ENCODE measurements around the gene CCDC85B. TPM values are rescaled to one million over a fixed set of nuclear protein-coding genes. Genes with fewer than 3 reads are reported as not detected.

CCDC85B gene
- total RNA-seq, 1 donor, result 43.6 TPM

GRCh38 chr11:65903715-65904114, 13.2 kb downstream of the CCDC85B start:
- DNase-seq (ENCODE audit: low read depth in 2 of 3, low spot score in 2 of 3), result no peak

GRCh38 chr11:65906602-65907001, 16.1 kb downstream of the CCDC85B start:
- no peak for DNase-seq (ENCODE audit: low read depth in 2 of 3, low spot score in 2 of 3)

- DNase-seq (ENCODE audit: low read depth in 2 of 3, low spot score in 2 of 3), result no peak
Observed at GRCh38 chr11:65907878-65908277, 17.4 kb downstream of the CCDC85B start.

DNA sequence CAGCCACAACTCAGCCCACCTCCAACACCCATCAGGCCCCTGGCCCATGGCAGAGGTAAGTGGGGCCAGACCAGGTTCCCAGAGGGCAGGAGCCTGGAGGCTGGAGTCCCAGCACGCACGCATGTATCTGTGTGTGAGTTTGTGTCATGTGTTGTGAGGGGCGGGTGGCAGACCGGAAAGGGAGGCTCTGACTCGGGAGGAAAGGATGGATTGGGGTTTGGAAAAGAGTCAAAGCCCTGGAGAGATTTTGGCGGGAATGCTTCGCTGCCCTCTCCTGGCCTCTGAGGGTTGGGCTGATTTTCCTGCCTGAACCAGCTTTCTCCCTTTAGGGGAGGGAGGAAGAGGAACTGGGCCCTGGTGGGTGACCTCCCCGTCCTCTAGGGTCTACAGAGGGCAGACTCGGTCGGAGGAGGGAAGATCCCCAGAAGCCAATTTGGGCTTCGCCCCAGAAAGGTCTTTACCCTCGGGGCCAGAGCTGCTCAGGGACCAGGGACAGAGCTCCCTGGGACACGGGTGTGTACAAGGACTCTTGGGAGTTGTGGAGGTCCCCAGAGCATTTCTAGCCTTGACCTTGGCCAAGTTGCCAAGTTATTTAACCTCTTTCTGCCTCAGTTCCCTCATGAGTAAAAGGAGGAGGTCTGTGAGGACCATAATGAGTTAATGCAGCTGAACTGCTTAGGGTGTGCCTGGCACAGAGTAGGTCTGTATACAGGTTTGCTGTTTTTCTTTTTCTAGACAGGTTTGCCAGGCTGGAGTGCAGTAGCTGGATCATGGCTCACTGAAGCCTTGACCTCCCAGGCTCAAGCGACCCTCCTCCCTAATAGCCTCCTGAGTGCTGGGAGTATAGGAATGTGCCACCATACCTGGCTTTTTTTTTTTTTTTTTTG, 21.5 kb downstream of the CCDC85B start:
- no peak for DNase-seq (ENCODE audit: low read depth in 2 of 3, low spot score in 2 of 3)

GRCh38 chr11:65912845-65913244, 22.4 kb downstream of the CCDC85B start:
- no peak for DNase-seq (ENCODE audit: low read depth in 2 of 3, low spot score in 2 of 3)

DNA sequence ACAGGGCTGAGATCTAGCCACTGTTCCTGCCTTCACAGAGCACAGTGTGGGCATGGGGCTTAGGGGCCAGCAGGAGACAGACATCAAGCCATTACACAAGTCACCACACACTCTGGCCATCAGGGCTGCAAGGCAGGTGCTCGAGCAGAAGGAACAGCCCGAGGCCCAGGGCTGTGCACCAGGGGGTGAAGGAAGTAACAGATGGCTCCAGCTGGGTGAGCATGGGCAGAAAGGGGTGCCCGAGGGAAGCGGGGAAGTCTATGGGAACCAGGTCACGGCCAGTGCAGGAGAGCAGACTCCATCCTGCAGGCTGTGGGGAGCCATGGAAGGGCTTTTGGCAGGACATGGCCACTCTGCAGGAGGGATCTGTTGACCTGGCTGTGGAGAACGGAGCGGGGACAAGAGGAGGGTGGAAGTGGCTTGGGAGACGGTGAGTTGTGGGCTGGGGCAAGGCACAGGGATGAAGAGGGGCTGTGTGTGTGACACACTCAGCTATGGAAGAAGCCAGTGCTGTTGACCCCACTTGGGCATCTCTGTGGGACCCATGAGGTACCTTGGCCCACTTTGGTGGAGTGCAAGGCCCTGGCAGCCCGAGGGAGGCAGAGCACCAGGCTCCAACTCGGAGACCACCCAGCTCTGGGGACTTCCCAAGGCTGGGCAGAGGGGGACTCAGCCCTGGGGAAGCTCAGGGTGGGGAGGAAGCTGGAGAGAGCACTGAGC, 24.8 kb downstream of the CCDC85B start:
- no peak for DNase-seq (ENCODE audit: low read depth in 2 of 3, low spot score in 2 of 3)

DNA sequence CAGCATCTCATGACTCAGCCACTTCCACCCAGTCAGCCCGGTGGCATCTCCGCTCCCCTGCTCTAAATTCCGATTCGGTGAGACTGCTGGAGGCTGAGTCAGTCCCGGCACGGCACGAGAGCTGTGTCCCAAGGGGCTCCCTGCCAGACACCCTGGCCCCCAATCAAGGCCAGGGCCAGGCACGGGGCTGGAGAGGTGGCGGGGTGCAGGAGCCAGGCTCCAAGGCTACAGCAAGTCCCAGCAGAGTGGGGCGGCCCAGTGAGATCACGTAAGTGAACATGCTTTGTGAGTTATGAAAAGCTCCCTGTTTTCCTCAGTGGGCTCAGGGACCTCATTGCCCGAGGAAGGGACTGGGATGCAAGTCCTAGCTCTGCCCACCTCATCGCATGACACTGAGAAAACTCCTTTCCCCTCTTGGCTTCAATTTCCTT, 25.4 kb downstream of the CCDC85B start:
- DNase-seq (ENCODE audit: low read depth in 2 of 3, low spot score in 2 of 3), result peak in 2 of 3 donors; percentile 68 to 89

GRCh38 chr11:65916391-65916790, 25.9 kb downstream of the CCDC85B start:
- no peak for DNase-seq (ENCODE audit: low read depth in 2 of 3, low spot score in 2 of 3)

DNA sequence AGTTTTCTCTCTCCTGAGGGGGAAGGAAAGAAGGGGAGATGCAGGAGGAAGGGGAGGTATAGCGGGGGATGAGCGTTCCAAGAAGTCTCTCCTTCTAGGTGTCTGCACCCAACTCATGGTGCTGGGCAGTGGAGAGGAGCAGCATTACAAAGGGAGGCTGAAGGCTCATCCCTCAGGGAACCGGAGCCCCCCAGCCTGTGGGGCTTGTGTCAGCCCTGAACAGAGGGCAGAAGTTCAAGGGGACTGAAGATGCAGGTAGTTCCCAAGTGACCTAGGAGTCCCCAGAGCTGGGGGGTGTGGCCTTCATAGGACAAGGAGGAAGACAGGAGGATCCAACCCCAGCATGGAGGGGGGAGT, 26.6 kb downstream of the CCDC85B start:
- DNase-seq (ENCODE audit: low read depth in 2 of 3, low spot score in 2 of 3), result no peak

DNA sequence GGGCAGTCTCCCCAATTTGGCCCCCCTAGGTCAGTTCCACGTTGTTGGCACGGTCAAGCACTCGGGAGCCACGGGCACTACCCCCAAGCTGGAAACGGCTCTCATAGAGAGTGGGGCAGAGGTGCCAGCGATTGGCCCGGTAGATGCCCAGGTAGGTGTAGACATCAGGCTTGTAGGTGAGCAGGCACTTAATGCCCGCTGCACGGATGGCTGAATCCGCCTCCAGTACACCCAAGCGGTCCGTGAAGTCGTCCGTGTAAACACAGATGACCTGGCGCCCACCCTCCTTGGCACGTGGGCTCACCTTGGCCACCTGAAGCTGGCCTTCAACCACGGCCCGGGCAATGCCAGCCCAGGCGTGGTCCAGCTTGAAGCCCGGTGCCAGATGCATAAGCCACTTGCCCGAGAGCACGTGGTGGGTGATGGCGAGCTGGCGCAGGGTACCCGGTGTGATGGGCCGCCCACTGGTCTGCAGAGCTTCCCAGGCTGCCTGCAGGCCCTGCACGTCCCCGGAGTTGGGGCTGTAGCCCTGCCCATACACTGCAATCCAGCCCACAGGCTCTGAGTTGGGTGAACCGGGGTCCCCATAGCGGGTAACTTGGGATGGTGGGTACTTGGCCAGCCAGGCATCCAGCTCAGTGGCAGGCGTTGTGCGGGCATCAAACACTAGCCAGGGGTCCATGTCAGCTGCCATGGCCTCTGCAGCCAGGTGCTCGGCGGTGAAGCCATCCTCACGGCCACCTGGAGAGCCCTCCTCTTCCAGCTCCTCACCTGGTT, 27.1 kb downstream of the CCDC85B start:
- DNase-seq (ENCODE audit: low read depth in 2 of 3, low spot score in 2 of 3), result no peak

GRCh38 chr11:65918211-65919140, 28.0 kb downstream of the CCDC85B start, which contains the start of gene C11orf68:
C11orf68 (minus strand) TSS chr11:65919062; CDS start chr11:65919031, 31 bp downstream.
- no peak for DNase-seq (ENCODE audit: low read depth in 2 of 3, low spot score in 2 of 3)

- peak; percentile 90 to 99 (median 98) for DNase-seq (ENCODE audit: low read depth in 2 of 3, low spot score in 2 of 3)
Observed at GRCh38 chr11:65919141-65919572, 28.7 kb downstream of the CCDC85B start, which contains the start of gene DRAP1. DRAP1 (plus strand) TSS chr11:65919426; CDS start chr11:65919502, 76 bp downstream.

DNA sequence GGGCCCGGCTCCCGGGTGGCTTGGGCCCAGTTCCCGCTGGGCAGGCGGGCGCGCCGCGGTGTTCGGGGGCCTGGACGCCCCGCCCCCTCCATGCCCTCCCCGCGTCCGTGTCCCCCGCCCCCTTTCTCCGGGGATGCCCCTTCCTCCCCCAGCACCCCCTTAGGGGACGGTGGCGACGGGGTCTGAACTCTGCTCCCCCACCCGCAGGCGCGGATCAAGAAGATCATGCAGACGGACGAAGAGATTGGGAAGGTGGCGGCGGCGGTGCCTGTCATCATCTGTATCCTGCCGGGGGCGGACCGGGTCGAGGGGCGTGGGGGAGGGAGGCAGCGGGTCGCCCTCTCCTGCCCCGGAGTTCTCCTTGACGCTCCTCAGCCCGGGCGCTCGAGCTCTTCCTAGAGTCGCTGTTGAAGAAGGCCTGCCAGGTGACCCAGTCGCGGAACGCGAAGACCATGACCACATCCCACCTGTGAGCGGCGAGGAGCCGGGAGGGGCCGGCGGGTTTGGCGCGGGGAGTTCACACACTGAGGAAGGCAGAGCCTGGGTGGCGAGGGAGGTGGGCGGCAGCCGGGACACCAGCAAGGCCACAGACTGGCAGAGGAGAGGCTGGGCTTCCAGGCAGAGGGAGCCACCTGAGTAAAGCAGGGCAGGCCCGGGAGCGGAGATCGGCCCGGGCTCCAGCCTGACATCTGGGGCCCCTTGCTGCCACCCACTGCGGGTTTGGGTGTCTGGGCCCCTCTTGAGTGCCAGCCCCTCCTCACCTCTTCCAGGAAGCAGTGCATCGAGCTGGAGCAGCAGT, 29.3 kb downstream of the CCDC85B start:
- DNase-seq (ENCODE audit: low read depth in 2 of 3, low spot score in 2 of 3), result peak in 2 of 3 donors; percentile 60 to 80

- DNase-seq (ENCODE audit: low read depth in 2 of 3, low spot score in 2 of 3), result no peak
Observed at GRCh38 chr11:65920372-65920802, 29.9 kb downstream of the CCDC85B start.

GRCh38 chr11:65921033-65921555, 30.6 kb downstream of the CCDC85B start:
- DNase-seq (ENCODE audit: low read depth in 2 of 3, low spot score in 2 of 3), result no peak

GRCh38 chr11:65921876-65922275, 31.4 kb downstream of the CCDC85B start:
- no peak for DNase-seq (ENCODE audit: low read depth in 2 of 3, low spot score in 2 of 3)

DNA sequence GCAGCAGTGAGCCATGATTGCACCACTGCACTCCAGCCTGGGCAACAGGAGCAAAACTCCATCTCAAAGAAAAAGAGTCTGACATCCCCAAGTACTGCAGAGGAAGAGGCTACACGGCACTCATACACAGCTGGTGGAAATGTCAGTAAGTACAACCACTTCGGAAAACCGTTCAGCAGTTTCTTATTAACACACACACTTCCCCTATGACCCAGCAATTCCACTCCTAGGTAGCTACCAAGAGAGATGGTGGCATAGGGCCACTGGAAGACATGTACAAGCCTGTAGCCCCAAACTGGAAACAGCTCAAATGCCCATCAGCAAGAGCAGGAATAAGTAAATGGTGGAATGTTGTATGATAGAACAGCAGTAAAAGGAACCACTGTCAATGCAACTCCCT, 32.1 kb downstream of the CCDC85B start:
- peak in 1 of 3 donors; percentile 41 for DNase-seq (ENCODE audit: low read depth in 2 of 3, low spot score in 2 of 3)

DNA sequence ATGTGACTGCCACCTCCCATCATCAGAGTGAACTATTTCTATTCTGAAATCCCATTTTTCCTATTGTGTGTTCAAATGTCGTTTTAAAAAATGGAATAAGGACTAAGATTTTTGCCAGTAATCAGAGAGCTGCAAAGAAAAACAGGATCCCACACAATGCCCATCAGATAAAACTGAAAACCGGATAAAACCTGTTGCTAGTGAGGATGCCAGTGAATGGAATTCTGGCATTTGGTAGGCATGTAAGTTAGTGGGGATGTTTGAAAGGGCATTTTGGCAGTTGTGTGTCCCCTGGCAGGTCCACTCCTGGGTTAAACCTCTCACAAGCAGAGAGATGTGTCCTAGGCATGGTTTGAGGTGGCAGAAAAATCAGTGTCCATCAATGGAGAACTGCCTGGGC, 34.9 kb downstream of the CCDC85B start:
- DNase-seq (ENCODE audit: low read depth in 2 of 3, low spot score in 2 of 3), result no peak
